Motor neuron (in vitro differentiated cells): ENCODE measurements around the gene MAP7. TPM values are rescaled to one million over a fixed set of nuclear protein-coding genes. Genes with fewer than 3 reads are reported as not detected.

Experiments
- ATAC-seq, 8 experiments: fragments of 200-7000 bp; cut with Tn5 transposase; replicated peaks in 6 of 8; 2 replicates each; pipeline ENCODE4 v1.8.0; 2021; ENCODE audit warnings: mild to moderate bottlenecking in 8 of 8, moderate library complexity in 8 of 8
- H3K27ac ChIP-seq, 2 donors: fragments of 250-450 bp; sonication (Bioruptor Pico); 2 replicates each; pipeline ENCODE4 v1.9.0; 2021; ENCODE audit warnings: antibody characterized with exemption in 2 of 2, mild to moderate bottlenecking in 2 of 2, moderate library complexity in 1 of 2
- H3K4me1 ChIP-seq, 2 donors: fragments of 250-450 bp; sonication (Bioruptor Pico); replicated peaks in 1 of 2; 2 replicates each; pipeline ENCODE4 v1.6.1; 2021; ENCODE audit warnings: antibody characterized with exemption in 2 of 2, mild to moderate bottlenecking in 2 of 2, moderate library complexity in 1 of 2
- H3K4me3 ChIP-seq, 5 donors: fragments of 250-450 bp; sonication (Bioruptor Pico); 2 replicates each; pipeline ENCODE4 v1.9.0; 2021; ENCODE audit warnings: antibody characterized with exemption in 5 of 5, mild to moderate bottlenecking in 5 of 5, moderate library complexity in 4 of 5
- WGBS, 10 experiments: fragments of 450-650 bp; shearing (Covaris generic); methylation state at CpG; one replicate each; pipeline ENCODE4 v1.0.0; 2022; 5-methylcytosine and 5-hydroxymethylcytosine counted together
- in situ Hi-C, 9 experiments: fragments of 400-800 bp; cut with MboI; loops; one replicate each; pipeline ENCODE4 v1.15.0; 2021; ENCODE audit warnings: low sequenced_read_pairs in 9 of 9, low pct_unique_long_range_greater_than_20kb in 2 of 9; ENCODE audit not compliant: unreplicated experiment in 9 of 9
- total RNA-seq, 8 experiments: library from RNA; unstranded; fragments of 300-600 nt; gene quantifications; 2 replicates each; pipeline versions ENCODE4 v1.2.3 to v1.2.4, GENCODE V29; 2022

The MAP7 gene
- total RNA-seq, 8 experiments from 2014 or later = 2.9 to 34.2 (median 12.3) TPM

GRCh38 chr6:136553166-136553787, 3.1 kb upstream of the MAP7 start:
- Histone ChIP-seq H3K27ac (no peak overlapping the region), H3K4me3 (no peak overlapping the region), H3K4me1 (no peaks in the 10 kb centered on the region)
- in situ Hi-C loops = no loop called here
- no peak for ATAC-seq
- WGBS, 10 experiments = 33 to 83% (median 73%) methylated on average over 1 to 5 of the region's 5 CpGs

GRCh38 chr6:136552054-136552453, 1.8 kb upstream of the MAP7 start:
- no peak for ATAC-seq
- H3K4me1 ChIP-seq = no peaks in the 10 kb centered on the region
- WGBS, 10 experiments = 51 to 100% (median 86%) methylated on average over 2 to 4 of the region's 4 CpGs; no CpG with 5 or more reads in 1 of the 10 experiments
- H3K27ac ChIP-seq = no peak overlapping the region
- H3K4me3 ChIP-seq = no peak overlapping the region
- in situ Hi-C loops = no loop called here

- in situ Hi-C loops = no loop called here
- 37 to 85% (median 56%) methylated on average over 4 to 8 of the region's 8 CpGs for WGBS, 10 experiments
- Histone ChIP-seq H3K4me3 (peak overlapping the region in 2 of 5 donors; percentile 55 to 92), H3K4me1 (no peaks in the 10 kb centered on the region), H3K27ac (no peak overlapping the region)
- no peak for ATAC-seq
Measured at GRCh38 chr6:136551103-136551502, 881 bp upstream of the MAP7 start.

- in situ Hi-C loops = no loop called here
- Histone ChIP-seq H3K27ac (no peak overlapping the region), H3K4me3 (peak overlapping the region; percentile 55 to 92 (median 64)), H3K4me1 (no peaks in the 10 kb centered on the region)
- 3% methylated on average over 7 of the region's 46 CpGs; no CpG with 5 or more reads in 9 of the 10 experiments for WGBS, 10 experiments
- ATAC-seq = peak; percentile 66 to 81 (median 76)
Measured at GRCh38 chr6:136550045-136550329, 235 bp downstream of the MAP7 start.

GRCh38 chr6:136549300-136550044, 750 bp downstream of the MAP7 start:
- in situ Hi-C loops = loop anchor here in 2 of 9 experiments (25.0 kb wide), 2 partner anchors 237 to 262 kb away; partner anchors contain the start of gene BCLAF1 (in 1 of the 2)
- 0 to 12% (median 3%) methylated on average over 1 to 8 of the region's 42 CpGs; no CpG with 5 or more reads in 4 of the 10 experiments for WGBS, 10 experiments
- Histone ChIP-seq H3K4me1 (no peaks in the 10 kb centered on the region), H3K4me3 (peak overlapping the region; percentile 55 to 92 (median 64)), H3K27ac (no peak overlapping the region)
- peak; percentile 2 to 39 (median 23) for ATAC-seq

- H3K4me3 ChIP-seq = peak overlapping the region in 3 of 5 donors; percentile 55 to 92 (median 64)
- in situ Hi-C loops = loop anchor here in 2 of 9 experiments (25.0 kb wide), 2 partner anchors 236 to 261 kb away; partner anchors contain the start of gene BCLAF1 (in 1 of the 2)
- WGBS, 10 experiments = 34 to 79% (median 61%) methylated on average over 2 to 14 of the region's 14 CpGs
Measured at GRCh38 chr6:136548582-136549299, 1.5 kb downstream of the MAP7 start.

GRCh38 chr6:136547871-136548270, 2.4 kb downstream of the MAP7 start:
- no peaks in the 10 kb centered on the region for H3K4me1 ChIP-seq
- 17 to 100% methylated on average over 1 of the region's 1 CpG; no CpG with 5 or more reads in 8 of the 10 experiments for WGBS, 10 experiments
- no peak overlapping the region for H3K4me3 ChIP-seq
- in situ Hi-C loops = loop anchor here in 2 of 9 experiments (25.0 kb wide), 2 partner anchors 236 to 261 kb away; partner anchors contain the start of gene BCLAF1 (in 1 of the 2)
- no peak overlapping the region for H3K27ac ChIP-seq
- no peak for ATAC-seq

More at GRCh38 chr6:136548582-136549299, 1.5 kb downstream of the MAP7 start:
- ATAC-seq = no peak
- Histone ChIP-seq H3K27ac (no peak overlapping the region), H3K4me1 (no peaks in the 10 kb centered on the region)

- H3K4me3 ChIP-seq = no peak overlapping the region
- in situ Hi-C loops = loop anchor here in 2 of 9 experiments (25.0 kb wide), 2 partner anchors 235 to 260 kb away; partner anchors contain the start of gene BCLAF1 (in 1 of the 2)
- H3K4me1 ChIP-seq = no peaks in the 10 kb centered on the region
- 3 to 38% (median 23%) methylated on average over 2 to 4 of the region's 4 CpGs for WGBS, 10 experiments
- no peak overlapping the region for H3K27ac ChIP-seq
- ATAC-seq = no peak
Measured at GRCh38 chr6:136547336-136547735, 2.9 kb downstream of the MAP7 start.

GRCh38 chr6:136546331-136546730, 3.9 kb downstream of the MAP7 start:
- 36 to 100% (median 100%) methylated on average over 1 of the region's 1 CpG for WGBS, 10 experiments
- in situ Hi-C loops = loop anchor here in 2 of 9 experiments (25.0 kb wide), 2 partner anchors 234 to 259 kb away; partner anchors contain the start of gene BCLAF1 (in 1 of the 2)
- Histone ChIP-seq H3K4me1 (no peaks in the 10 kb centered on the region), H3K4me3 (no peak overlapping the region), H3K27ac (no peak overlapping the region)
- no peak for ATAC-seq

GRCh38 chr6:136544326-136544725, 5.9 kb downstream of the MAP7 start:
- peaks cover 8% of the 10 kb centered on the region in 2 donors for H3K4me1 ChIP-seq
- 0 to 73% (median 27%) methylated on average over 1 of the region's 1 CpG; no CpG with 5 or more reads in 2 of the 10 experiments for WGBS, 10 experiments
- in situ Hi-C loops = loop anchor here in 2 of 9 experiments (25.0 kb wide), 2 partner anchors 232 to 257 kb away; partner anchors contain the start of gene BCLAF1 (in 1 of the 2)
- ATAC-seq = no peak
- H3K27ac ChIP-seq = no peak overlapping the region
- H3K4me3 ChIP-seq = no peak overlapping the region

GRCh38 chr6:136541395-136541794, 8.8 kb downstream of the MAP7 start:
- Histone ChIP-seq H3K27ac (no peak overlapping the region), H3K4me1 (peaks cover 8% of the 10 kb centered on the region in 2 donors), H3K4me3 (no peak overlapping the region)
- ATAC-seq = no peak
- in situ Hi-C loops = loop anchor here in 2 of 9 experiments (25.0 kb wide), 2 partner anchors 229 to 254 kb away; partner anchors contain the start of gene BCLAF1 (in 1 of the 2)
- 11 to 100% (median 93%) methylated on average over 1 to 2 of the region's 2 CpGs; no CpG with 5 or more reads in 3 of the 10 experiments for WGBS, 10 experiments

- Histone ChIP-seq H3K27ac (peak overlapping the region in 1 of 2 donors; percentile 19), H3K4me1 (peaks cover 8% of the 10 kb centered on the region in 2 donors), H3K4me3 (no peak overlapping the region)
- peak in 4 of 8 experiments; percentile 22 to 93 (median 85) for ATAC-seq
- 0 to 100% (median 19%) methylated on average over 1 to 6 of the region's 6 CpGs; no CpG with 5 or more reads in 1 of the 10 experiments for WGBS, 10 experiments
- in situ Hi-C loops = loop anchor here in 2 of 9 experiments (25.0 kb wide), 2 partner anchors 228 to 253 kb away; partner anchors contain the start of gene BCLAF1 (in 1 of the 2)
Measured at GRCh38 chr6:136539967-136540652, 10.1 kb downstream of the MAP7 start.
